HL-60 (cell line): ENCODE measurements around the gene TAGLN3.

ENCODE experiments used
- DNase-seq, 2 experiments: peaks; one replicate each; pipeline ENCODE4 v3.0.0-alpha.2; 2010 to 2020; ENCODE audit warnings: low read depth in 1 of 2, low spot score in 1 of 2
- H3K27ac ChIP-seq: fragments of 250-450 bp; sonication (Bioruptor Pico); replicated peaks from 2 replicates; pipeline ENCODE4 v1.5.1; 2020; ENCODE audit warnings: mild to moderate bottlenecking, moderate library complexity
- H3K27me3 ChIP-seq: fragments of 250-450 bp; sonication (Bioruptor Pico); 2 replicates; pipeline ENCODE4 v1.5.1; 2021; ENCODE audit warnings: mild to moderate bottlenecking, moderate library complexity; ENCODE audit not compliant: insufficient read depth, poor library complexity, severe bottlenecking
- H3K4me3 ChIP-seq: replicated peaks from 2 replicates; pipeline ENCODE4 v1.5.1; 2011; ENCODE audit warnings: mild to moderate bottlenecking, control low read depth, low read length; ENCODE audit not compliant: insufficient read depth
- CTCF ChIP-seq: IDR thresholded peaks from one replicate; pipeline ENCODE4 v1.5.1; 2011; ENCODE audit warnings: low read length, control low read depth, inconsistent platforms; ENCODE audit not compliant: insufficient read depth
- GABPA ChIP-seq: IDR thresholded peaks from 2 replicates; pipeline ENCODE4 v1.6.1; 2012; ENCODE audit warnings: low read depth
- POLR2AphosphoS5 ChIP-seq: IDR thresholded peaks from 2 replicates; pipeline ENCODE4 v1.6.1; 2012; ENCODE audit warnings: low read depth
- SPI1 ChIP-seq: IDR thresholded peaks from 2 replicates; pipeline ENCODE4 v1.6.1; 2012; ENCODE audit warnings: low read depth, mild to moderate bottlenecking, borderline replicate concordance
- TF ChIP-seq, protein P1 (sequence below): IDR thresholded peaks from 2 replicates; pipeline ENCODE4 v1.6.1; 2012; ENCODE audit warnings: low read depth; ENCODE audit not compliant: insufficient replicate concordance

TAGLN3 gene

GRCh38 chr3:111952086-111952485 lies 46.6 kb upstream of the TAGLN3 start:
- no peak overlapping the region for H3K27ac ChIP-seq
- peaks cover 2% of the 10 kb centered on the region for H3K27me3 ChIP-seq
- no peak for TF ChIP-seq GABPA
- TF ChIP-seq SPI1, result no peak
- TF ChIP-seq, protein P1, sequence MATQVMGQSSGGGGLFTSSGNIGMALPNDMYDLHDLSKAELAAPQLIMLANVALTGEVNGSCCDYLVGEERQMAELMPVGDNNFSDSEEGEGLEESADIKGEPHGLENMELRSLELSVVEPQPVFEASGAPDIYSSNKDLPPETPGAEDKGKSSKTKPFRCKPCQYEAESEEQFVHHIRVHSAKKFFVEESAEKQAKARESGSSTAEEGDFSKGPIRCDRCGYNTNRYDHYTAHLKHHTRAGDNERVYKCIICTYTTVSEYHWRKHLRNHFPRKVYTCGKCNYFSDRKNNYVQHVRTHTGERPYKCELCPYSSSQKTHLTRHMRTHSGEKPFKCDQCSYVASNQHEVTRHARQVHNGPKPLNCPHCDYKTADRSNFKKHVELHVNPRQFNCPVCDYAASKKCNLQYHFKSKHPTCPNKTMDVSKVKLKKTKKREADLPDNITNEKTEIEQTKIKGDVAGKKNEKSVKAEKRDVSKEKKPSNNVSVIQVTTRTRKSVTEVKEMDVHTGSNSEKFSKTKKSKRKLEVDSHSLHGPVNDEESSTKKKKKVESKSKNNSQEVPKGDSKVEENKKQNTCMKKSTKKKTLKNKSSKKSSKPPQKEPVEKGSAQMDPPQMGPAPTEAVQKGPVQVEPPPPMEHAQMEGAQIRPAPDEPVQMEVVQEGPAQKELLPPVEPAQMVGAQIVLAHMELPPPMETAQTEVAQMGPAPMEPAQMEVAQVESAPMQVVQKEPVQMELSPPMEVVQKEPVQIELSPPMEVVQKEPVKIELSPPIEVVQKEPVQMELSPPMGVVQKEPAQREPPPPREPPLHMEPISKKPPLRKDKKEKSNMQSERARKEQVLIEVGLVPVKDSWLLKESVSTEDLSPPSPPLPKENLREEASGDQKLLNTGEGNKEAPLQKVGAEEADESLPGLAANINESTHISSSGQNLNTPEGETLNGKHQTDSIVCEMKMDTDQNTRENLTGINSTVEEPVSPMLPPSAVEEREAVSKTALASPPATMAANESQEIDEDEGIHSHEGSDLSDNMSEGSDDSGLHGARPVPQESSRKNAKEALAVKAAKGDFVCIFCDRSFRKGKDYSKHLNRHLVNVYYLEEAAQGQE, result no peak
- no peak for TF ChIP-seq CTCF
- no peak for TF ChIP-seq POLR2AphosphoS5
- H3K4me3 ChIP-seq, result no peak overlapping the region
- no peak for DNase-seq

- no peak overlapping the region for H3K4me3 ChIP-seq
- DNase-seq, result no peak
- H3K27me3 ChIP-seq, result peaks cover 2% of the 10 kb centered on the region
- H3K27ac ChIP-seq, result no peak overlapping the region
- no peak for TF ChIP-seq GABPA
- TF ChIP-seq SPI1, result no peak
Measured at GRCh38 chr3:111952866-111953450, 45.8 kb upstream of the TAGLN3 start.

- Histone ChIP-seq H3K27me3 (peaks cover 2% of the 10 kb centered on the region), H3K4me3 (no peak overlapping the region), H3K27ac (no peak overlapping the region)
- DNase-seq, result no peak
- TF ChIP-seq POLR2AphosphoS5 (no peak), SPI1 (no peak)
Measured at GRCh38 chr3:111954228-111954990, 44.3 kb upstream of the TAGLN3 start.

DNA sequence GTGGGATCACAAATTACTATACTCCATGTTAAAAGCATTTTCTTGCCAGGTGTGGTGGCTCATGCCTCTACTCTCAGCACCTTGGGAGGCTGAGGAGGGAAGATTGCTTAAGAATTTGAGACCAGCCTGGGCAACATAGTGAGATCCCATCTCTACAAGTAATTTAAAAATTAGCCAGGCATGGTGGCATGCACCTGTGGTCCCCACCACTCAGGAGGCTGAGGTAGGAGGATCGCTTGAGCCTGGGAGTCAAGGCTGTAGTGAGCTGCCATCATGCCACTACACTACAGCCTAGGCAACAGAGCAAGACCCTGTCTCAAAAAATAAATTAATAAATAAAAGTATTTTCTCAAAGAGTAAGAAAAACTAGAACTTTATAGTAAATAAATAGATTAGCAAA lies 42.8 kb upstream of the TAGLN3 start:
- H3K4me3 ChIP-seq, result no peak overlapping the region
- TF ChIP-seq POLR2AphosphoS5, result no peak
- TF ChIP-seq, protein P1, result no peak
- H3K27me3 ChIP-seq, result no peaks in the 10 kb centered on the region
- no peak for DNase-seq
- H3K27ac ChIP-seq, result no peak overlapping the region

DNA sequence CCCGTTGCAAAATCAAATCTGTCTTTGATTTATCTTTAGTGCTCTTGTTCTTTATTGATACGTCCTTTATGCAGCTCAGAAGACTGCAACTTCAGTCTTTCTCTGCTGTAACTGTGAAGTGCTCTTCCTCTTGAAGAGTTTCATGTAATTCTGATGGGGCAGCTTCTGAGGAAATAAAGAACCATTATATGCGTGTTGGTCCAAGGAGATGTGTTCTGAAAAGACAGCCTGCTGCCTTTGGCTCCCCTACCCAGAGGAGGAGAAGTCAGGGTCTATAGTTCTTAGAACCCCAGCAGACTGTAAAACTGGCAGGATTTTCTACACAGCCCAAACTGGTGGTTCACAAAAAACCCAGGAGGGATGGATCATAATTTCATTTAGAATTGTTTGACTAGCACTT lies 42.3 kb upstream of the TAGLN3 start:
- no peak for DNase-seq
- no peak overlapping the region for H3K27ac ChIP-seq
- TF ChIP-seq POLR2AphosphoS5 (no peak), GABPA (no peak), SPI1 (no peak)
- TF ChIP-seq, protein P1, result no peak
- H3K27me3 ChIP-seq, result no peaks in the 10 kb centered on the region
- no peak overlapping the region for H3K4me3 ChIP-seq
